ENCODE results near the gene PTAFR.

DNA sequence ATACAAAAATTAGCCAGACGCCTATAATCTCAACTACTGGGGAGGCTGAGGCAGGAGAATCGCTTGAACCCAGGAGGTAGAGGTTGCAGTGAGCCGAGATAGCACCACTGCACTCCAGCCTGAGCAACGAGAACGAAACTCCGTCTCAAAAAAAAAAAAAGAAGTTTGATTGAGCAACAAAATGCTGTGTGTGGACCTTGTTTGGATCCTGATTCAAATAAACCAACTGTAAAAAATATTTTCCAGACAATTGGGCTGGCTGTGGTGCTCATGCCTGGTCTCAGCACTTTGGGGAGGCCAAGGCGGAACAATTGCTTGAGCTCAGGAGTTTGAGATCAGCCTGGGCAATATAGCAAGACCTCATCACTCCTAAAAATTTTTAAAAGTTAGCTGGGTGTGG, 16.8 kb downstream of the PTAFR start:
- no peak for TF ChIP-seq ESRRA (IDR thresholded peaks at IDR 0.05; ENCODE audit: borderline replicate concordance, low read length)
- no peak for TF ChIP-seq POLR2A (IDR thresholded peaks at IDR 0.05; ENCODE audit: low read length)
- TF ChIP-seq MYC (IDR thresholded peaks at IDR 0.05; ENCODE audit: borderline replicate concordance, low read length) = no peak
- no peak for TF ChIP-seq BHLHE40 (IDR thresholded peaks at IDR 0.05; ENCODE audit: low read depth, low read length)
- TF ChIP-seq, protein P1, sequence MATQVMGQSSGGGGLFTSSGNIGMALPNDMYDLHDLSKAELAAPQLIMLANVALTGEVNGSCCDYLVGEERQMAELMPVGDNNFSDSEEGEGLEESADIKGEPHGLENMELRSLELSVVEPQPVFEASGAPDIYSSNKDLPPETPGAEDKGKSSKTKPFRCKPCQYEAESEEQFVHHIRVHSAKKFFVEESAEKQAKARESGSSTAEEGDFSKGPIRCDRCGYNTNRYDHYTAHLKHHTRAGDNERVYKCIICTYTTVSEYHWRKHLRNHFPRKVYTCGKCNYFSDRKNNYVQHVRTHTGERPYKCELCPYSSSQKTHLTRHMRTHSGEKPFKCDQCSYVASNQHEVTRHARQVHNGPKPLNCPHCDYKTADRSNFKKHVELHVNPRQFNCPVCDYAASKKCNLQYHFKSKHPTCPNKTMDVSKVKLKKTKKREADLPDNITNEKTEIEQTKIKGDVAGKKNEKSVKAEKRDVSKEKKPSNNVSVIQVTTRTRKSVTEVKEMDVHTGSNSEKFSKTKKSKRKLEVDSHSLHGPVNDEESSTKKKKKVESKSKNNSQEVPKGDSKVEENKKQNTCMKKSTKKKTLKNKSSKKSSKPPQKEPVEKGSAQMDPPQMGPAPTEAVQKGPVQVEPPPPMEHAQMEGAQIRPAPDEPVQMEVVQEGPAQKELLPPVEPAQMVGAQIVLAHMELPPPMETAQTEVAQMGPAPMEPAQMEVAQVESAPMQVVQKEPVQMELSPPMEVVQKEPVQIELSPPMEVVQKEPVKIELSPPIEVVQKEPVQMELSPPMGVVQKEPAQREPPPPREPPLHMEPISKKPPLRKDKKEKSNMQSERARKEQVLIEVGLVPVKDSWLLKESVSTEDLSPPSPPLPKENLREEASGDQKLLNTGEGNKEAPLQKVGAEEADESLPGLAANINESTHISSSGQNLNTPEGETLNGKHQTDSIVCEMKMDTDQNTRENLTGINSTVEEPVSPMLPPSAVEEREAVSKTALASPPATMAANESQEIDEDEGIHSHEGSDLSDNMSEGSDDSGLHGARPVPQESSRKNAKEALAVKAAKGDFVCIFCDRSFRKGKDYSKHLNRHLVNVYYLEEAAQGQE (IDR thresholded peaks at IDR 0.05) = no peak
- no peak for TF ChIP-seq CHD2 (IDR thresholded peaks at IDR 0.05; ENCODE audit: low read length, partially characterized antibody)
- TF ChIP-seq, protein P2, sequence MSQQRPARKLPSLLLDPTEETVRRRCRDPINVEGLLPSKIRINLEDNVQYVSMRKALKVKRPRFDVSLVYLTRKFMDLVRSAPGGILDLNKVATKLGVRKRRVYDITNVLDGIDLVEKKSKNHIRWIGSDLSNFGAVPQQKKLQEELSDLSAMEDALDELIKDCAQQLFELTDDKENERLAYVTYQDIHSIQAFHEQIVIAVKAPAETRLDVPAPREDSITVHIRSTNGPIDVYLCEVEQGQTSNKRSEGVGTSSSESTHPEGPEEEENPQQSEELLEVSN (IDR thresholded peaks at IDR 0.05; ENCODE audit: borderline replicate concordance, low read depth) = no peak
- no peak for TF ChIP-seq SMC3 (IDR thresholded peaks at IDR 0.05)
- no peak for TF ChIP-seq EP300 (IDR thresholded peaks at IDR 0.05)
- TF ChIP-seq, protein P3, sequence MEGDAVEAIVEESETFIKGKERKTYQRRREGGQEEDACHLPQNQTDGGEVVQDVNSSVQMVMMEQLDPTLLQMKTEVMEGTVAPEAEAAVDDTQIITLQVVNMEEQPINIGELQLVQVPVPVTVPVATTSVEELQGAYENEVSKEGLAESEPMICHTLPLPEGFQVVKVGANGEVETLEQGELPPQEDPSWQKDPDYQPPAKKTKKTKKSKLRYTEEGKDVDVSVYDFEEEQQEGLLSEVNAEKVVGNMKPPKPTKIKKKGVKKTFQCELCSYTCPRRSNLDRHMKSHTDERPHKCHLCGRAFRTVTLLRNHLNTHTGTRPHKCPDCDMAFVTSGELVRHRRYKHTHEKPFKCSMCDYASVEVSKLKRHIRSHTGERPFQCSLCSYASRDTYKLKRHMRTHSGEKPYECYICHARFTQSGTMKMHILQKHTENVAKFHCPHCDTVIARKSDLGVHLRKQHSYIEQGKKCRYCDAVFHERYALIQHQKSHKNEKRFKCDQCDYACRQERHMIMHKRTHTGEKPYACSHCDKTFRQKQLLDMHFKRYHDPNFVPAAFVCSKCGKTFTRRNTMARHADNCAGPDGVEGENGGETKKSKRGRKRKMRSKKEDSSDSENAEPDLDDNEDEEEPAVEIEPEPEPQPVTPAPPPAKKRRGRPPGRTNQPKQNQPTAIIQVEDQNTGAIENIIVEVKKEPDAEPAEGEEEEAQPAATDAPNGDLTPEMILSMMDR (IDR thresholded peaks at IDR 0.05) = no peak

Measured in A549 (cell line).